Activated CD4-positive, alpha-beta T cell treated with anti-CD3 and anti-CD28 coated beads, Interleukin-10, Interleukin-2, amounts not matched to agents 100 ng/mL and 50 ng/mL, durations not matched to agents 16 hours and 8 hours (primary cell): ENCODE data around the gene CDH18.
"Not testable (repeated sequence)": the region's sequence is repeated elsewhere in the genome, so short reads cannot be mapped to it uniquely, and the experiment has no call there.

Experiments used
- DNase-seq: peaks from one replicate; pipeline ENCODE4 v3.0.0-alpha.2; 2020

Gene CDH18

GRCh38 chr5:19855031-19855430 lies 133.0 kb downstream of the CDH18 start:
- DNase-seq: no peak

GRCh38 chr5:19853616-19854240 lies 134.3 kb downstream of the CDH18 start:
- no peak for DNase-seq

GRCh38 chr5:19837536-19838174 lies 150.3 kb downstream of the CDH18 start:
- DNase-seq: no peak

GRCh38 chr5:19835442-19835841 lies 152.6 kb downstream of the CDH18 start:
- no peak for DNase-seq

- not testable (repeated sequence) for DNase-seq
These were observed 175.3 kb downstream of the CDH18 start for GRCh38 chr5:19812720-19813119.

- DNase-seq: no peak
These were observed 181.2 kb downstream of the CDH18 start for GRCh38 chr5:19806756-19807155.

GRCh38 chr5:19802686-19803085 lies 185.3 kb downstream of the CDH18 start:
- DNase-seq: no peak

- DNase-seq: no peak
These were observed 192.8 kb downstream of the CDH18 start for GRCh38 chr5:19795218-19795617.

- no peak for DNase-seq
These were observed 197.1 kb downstream of the CDH18 start for GRCh38 chr5:19790829-19791466.

GRCh38 chr5:19782566-19782965 lies 205.4 kb downstream of the CDH18 start:
- DNase-seq: no peak

- DNase-seq: no peak
These were observed 210.6 kb downstream of the CDH18 start for GRCh38 chr5:19777363-19777762.

- DNase-seq: not testable (repeated sequence)
These were observed 211.1 kb downstream of the CDH18 start for GRCh38 chr5:19776886-19777285.

GRCh38 chr5:19771174-19771835 lies 216.7 kb downstream of the CDH18 start:
- DNase-seq: no peak

- no peak for DNase-seq
These were observed 217.6 kb downstream of the CDH18 start for GRCh38 chr5:19770396-19770795.

- no peak for DNase-seq
These were observed 220.0 kb downstream of the CDH18 start for GRCh38 chr5:19767987-19768386.

- DNase-seq: no peak
These were observed 234.4 kb downstream of the CDH18 start for GRCh38 chr5:19753579-19753978.

- no peak for DNase-seq
These were observed 236.7 kb downstream of the CDH18 start for GRCh38 chr5:19751326-19751725.

GRCh38 chr5:19745247-19745646 lies 242.8 kb downstream of the CDH18 start:
- no peak for DNase-seq

- no peak for DNase-seq
These were observed 248.3 kb downstream of the CDH18 start for GRCh38 chr5:19739671-19740070.

- DNase-seq: no peak
These were observed 253.2 kb downstream of the CDH18 start for GRCh38 chr5:19734776-19735175.

- DNase-seq: no peak
These were observed 254.1 kb downstream of the CDH18 start for GRCh38 chr5:19733612-19734495.

GRCh38 chr5:19728571-19728970 lies 259.4 kb downstream of the CDH18 start:
- DNase-seq: no peak

GRCh38 chr5:19719109-19719508 lies 268.9 kb downstream of the CDH18 start:
- DNase-seq: no peak
